ENCODE data around the gene PLXDC2. TPM values are rescaled to one million over a fixed set of nuclear protein-coding genes. Genes with fewer than 3 reads are reported as not detected.
"Not testable (repeated sequence)": the region's sequence is repeated elsewhere in the genome, so short reads cannot be mapped to it uniquely, and the experiment has no call there.

Gene PLXDC2
- total RNA-seq, 1 experiment from 2014 or later, result 0.69 TPM

DNA sequence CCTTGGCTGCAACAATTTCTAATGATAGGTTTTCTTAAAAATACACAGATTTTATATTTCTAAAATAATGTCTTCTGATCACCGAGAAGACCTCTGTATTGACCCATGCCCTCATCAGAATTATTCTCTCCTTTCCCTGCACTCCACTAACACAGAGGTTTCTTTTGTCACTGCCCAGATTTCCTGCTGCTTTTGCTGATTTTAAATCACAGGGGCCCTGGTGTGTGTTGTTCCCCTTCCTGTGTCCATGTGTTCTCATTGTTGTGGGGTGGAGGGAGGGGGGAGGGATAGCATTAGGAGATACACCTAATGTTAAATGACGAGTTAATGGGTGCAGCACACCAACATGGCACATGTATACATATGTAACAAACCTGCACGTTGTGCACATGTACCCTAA, 375.2 kb downstream of the PLXDC2 start:
- DNase-seq (ENCODE audit: low read depth), result not testable (repeated sequence)

DNA sequence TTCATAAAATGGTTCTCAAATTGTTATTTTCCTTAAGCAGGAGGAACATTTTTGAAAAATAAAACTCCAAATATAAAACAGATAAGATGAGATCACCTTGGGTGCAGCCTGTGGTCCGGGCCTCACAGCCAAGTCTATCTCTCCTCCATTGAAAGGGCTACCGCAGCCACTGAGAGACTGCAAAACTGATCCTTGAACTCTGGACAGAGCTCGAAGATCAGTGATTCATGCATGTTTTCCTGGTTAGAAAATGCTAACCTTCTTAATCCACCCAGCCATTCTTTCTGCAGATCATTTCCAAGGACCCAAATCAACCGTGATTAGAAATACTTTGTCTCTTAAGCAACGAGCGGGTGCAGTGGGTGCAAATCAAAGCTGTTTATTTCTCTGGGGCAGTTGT, 378.8 kb downstream of the PLXDC2 start:
- DNase-seq (ENCODE audit: low read depth), result no peak

DNA sequence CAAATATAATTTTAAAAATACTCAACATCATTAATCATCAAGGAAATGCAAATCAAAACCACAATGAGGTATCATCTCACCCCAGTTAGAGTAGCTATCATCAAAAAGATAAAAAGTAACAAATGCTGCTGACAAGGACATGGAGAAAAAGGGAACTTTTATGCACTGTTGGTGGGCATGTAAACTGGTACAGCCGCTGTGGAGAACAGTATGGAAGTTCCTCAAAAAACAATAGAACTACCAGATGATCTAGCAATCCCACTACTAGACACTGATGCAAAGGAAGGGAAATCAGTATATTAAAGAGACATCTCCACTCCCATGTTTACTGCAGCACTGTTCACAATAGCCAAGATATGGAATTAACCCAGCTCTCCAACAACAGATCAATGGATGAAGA, 384.5 kb downstream of the PLXDC2 start:
- no peak for DNase-seq (ENCODE audit: low read depth)

DNA sequence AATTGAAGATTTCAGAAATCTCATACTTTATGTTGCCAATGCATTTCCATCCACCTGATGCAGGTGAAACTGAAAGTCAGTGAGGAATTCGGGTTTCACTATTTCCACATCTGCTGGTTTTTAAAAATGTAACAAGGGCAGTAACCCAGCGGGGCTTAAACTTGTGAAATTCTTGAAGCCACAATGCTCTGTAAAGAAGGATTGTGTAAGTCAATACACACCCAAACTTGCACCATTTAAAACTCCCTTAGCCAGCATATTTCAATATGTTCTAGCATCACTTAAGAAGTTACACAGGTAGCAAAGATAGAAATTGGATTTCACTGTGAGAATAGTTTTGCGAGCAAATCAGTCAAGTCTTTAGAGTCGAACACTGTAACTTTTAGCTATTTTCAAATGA, 386.1 kb downstream of the PLXDC2 start:
- no peak for DNase-seq (ENCODE audit: low read depth)

DNA sequence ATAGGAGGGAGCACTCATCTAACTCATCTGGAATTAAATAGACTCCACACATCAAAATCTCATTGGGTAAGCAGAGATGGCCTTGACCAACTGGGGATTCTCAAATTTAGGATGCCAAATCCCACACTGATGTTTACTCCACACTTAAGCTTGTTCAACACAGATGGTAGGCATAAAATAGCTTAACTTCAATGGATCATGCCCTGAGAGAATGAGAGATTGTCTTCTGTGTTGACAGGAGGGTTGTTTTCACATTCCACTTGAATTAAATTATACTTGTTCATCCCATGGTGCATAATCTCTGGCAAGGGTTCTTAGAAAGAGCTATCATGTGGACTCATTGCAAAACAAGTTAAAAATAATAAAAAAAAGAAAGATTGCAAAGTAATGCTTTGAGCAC, 391.4 kb downstream of the PLXDC2 start:
- DNase-seq (ENCODE audit: low read depth), result no peak

DNA sequence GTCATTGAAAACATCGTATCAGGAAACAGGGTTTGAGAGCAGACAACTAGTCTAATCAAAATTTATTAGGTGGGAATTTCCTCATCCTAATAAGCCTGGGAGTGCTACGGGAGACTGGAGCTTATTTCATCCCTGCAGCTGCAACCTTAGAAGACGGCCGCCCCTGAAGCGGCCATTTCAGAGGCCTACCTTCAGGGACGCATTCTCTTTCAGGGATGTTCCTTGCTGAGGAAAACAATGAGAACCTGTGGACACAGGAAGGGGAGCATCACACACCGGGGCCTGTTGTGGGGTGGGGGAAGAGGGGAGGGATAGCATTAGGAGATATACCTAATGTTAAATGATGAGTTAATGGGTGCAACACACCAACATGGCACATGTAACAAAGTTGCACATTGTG, 392.9 kb downstream of the PLXDC2 start:
- not testable (repeated sequence) for DNase-seq (ENCODE audit: low read depth)

DNA sequence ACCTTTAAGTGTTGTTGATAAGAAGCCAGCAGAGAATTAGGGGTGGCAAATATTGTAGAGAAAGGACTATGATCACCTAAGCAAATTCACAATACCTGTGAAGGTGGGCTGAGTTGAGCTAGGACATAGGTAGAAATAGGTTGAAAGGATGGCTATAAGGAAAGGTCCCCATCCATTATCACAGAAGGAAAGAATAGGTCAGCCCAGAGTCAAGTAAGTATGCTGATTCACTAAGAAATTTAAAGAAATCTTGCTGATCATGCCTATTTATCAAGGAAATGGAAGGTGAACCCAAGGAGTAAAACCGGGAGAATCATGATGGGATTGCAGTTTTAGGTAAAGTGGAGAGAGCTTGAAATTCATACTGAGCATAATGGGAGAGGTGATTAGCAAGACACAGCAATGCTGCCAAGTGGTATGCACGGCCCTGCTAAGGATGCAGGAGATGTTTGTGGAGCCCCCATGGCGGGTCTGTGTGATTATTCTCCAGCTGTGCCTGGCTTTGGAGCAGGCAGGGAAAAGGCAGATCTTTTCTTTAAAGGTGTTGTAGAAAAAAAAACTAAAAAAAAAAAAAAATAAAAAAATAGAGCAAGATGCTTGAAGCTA, 399.4 kb downstream of the PLXDC2 start:
- no peak for DNase-seq (ENCODE audit: low read depth)

DNA sequence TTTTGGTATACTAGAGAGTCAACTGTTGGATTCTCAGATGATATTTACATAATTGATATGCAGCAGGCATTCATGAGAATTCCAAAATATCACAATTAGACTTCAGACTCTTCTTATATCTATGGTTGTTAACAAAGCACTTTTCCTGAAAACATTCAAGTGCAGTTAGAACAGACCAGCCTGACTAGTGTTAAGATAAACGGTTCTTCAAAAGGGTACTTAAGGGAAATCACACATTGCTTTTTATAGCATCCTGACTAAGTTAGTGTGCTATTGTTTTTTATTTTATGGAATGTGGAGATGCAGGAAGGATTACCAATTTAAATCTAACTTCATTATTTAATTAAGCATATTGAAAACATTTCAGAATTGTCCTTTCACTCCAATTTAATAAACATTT, 405.1 kb downstream of the PLXDC2 start:
- DNase-seq (ENCODE audit: low read depth), result no peak

DNA sequence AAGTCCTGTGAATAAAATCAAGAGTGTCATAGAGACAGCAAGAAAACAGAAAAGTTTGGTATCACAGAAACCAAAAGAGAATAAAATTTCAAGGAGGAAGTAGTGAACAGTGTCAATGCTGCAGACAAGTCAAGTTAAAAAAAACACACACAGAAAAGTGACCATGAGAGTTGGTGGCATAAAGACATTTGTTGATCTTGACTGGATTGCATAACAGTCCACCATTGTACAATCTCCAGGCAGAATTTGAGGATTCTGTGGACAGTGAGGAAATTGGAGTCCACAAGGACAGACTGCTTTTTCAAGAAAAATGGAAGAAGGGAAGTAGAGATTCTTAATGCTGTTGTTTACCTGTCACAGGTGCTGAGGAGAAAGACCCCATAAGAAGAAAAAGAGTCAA, 412.5 kb downstream of the PLXDC2 start:
- no peak for DNase-seq (ENCODE audit: low read depth)

DNA sequence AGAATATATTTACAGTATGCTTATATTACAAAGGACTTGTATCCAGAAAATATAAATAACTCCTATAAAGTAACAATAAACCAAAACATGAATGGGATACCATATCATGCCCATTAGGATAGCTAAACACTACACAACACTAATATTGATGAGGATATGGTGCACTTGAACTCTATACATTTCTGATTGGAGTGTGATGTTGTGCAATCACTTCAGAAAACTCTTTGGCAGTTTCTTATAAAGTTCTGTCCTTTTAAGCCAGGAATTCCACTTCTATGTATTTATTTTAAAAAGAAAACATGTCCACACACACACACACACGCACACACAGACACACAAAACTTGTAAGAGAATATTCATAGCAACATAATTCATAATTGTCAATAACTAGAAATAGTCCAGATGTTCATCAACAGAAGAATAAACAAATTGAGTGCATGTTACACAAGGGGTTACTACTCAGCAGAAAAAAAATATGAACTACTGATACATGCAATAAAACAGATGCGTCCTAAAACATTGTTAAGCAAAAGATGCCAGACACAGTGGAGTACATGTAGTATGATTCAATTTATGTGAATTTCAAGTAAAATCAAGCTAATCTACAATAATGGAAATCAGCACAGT, 416.0 kb downstream of the PLXDC2 start:
- no peak for DNase-seq (ENCODE audit: low read depth)

DNA sequence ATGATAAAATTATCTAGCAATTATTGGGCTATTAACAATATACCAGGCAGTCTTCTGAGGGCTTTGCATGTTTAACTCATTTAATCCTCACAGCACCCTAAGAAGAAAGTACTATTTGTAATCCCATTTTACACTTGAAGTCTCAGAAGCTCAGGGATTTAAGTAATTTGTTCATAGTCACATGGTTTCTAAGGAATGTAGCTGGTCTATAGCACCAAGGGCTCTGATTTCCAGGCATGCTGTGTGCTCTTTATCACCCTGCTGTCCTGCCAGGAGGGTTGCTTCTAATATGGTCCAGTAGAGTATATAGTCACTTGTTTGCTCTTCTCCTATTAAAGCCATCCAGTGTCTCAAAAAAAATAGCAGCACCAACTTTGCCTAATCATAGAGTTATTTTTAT, 417.2 kb downstream of the PLXDC2 start:
- DNase-seq (ENCODE audit: low read depth), result no peak

DNA sequence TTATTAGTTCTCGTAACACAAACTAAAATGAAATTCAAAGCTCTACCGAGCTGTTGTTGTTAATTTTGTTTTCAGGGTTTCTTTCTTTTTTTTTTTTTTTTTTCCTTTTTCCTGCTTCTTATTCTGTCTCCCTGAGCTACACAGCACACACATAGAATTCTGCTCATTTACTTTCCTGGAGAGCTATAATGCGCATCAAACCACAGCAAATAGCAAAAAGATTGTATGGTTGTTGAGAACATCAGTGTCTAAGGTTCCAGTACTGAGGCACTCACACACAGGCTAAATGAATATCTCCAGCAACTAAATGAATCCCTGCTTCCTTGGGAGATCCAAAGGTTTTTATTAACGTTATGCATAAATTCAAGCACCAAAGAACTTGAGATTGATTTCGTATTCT, 418.3 kb downstream of the PLXDC2 start:
- DNase-seq (ENCODE audit: low read depth), result no peak

DNA sequence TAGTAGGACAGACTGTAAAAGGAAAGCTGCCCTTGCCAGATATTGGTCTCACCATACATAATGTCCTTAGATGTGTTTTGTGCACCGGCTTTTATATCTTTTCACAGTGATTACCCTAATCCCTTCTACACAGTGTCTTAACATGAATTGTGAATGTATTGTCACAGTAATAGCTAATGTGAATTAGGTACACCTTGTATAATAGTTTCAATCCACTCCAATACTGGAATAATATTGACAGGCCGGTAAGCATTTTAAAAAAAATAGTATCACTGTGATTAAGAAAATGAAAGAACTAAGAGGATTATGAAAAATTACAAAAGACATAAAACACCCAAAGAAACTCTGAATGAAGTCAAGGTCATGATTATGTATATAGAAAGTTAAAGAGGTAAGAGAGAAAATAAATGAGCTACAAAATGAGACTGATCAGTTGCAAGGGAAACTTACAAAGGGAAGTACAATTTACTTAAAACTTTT, 420.9 kb downstream of the PLXDC2 start:
- DNase-seq (ENCODE audit: low read depth), result no peak

DNA sequence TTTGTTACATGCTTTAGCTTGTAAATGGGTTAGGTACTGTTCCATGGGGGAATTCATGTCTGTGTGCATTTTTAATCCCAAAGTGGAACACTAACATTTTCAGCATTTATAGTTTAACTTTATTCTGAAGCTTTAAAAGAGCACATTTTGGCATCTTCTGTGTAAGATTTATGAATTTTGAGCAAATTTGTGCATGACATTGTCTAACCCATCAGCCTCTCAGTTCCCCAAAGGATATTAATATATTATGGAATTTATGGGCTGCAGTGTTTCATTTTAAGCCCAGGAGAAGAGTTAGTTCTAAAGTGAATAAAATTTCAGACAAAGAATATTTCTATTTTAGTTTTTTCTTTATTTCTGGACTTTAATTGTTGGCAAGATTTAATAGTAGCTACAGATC, 421.4 kb downstream of the PLXDC2 start:
- no peak for DNase-seq (ENCODE audit: low read depth)

DNA sequence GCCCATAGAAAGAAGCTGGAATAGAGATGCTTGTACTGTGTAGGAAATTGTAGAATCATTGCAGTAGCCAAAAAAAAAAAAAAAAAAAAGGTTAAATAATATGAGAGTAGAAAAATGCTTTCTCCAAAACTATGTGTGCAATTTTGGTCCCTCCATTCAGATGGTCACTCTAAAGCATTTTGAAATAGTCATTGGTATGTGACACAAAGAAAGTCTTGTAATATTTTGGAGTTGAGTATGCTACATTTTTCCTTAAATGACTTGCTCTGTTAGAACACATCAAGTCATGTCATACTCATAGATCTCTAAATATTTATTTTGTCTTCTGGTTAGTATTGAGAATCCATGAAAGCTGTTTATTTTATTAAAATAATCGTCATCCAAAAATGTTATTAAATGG, 424.4 kb downstream of the PLXDC2 start:
- DNase-seq (ENCODE audit: low read depth), result no peak

DNA sequence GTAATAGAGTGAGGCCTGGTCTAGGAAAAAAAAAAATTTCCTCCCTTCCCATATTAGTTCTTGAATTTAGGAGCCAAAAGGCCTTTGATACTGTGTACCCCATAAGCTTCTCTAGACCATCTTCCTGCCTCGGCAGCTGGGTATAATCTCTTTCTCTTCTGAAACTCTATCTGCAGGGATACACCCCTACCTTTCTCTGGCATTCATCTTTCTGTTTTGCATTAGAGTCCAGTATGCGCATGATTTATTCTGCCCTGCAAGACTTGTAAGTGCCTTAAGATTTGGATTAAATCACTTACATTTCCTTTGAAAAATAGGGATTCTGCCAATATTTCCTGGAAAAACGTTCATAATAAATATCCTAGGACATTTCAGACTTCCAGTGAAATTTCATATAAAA, 431.2 kb downstream of the PLXDC2 start:
- no peak for DNase-seq (ENCODE audit: low read depth)

DNA sequence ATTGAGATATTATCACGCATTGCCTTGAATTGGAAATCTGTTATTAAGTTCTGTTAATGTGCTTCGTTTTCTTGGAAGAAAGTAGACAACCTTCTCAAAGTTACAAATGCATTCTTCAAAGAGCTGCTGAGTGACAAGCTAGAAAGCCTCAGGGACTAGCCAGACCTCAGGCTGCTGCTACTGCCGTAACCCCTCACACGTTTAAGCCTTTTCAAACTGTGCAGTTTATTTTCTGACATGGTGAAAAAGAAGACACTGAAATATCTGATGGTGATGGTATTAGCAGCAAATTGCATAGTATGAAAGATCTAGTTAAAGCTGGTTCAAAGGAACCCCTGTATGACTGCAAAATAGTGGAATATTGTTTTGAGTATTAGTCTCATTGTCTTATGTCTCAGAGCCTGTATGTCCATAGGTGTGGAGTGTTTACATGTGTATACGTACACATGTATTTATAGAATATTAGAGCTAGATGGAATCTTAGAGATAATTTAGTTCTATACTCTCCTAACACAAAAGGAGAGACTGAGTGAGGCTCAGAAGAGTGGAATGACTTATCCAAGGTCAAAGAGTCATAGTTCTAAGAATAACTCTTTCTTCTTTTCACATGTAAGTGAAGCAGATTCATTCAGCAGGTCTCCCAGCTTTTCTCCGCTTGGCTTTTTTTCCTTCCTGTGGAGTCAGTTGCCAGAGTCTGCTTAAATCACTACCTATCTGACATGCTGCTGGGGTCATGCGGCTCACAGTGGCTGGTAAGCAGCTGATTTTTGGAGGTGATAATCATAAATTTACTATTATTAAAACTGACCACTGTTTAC, 431.9 kb downstream of the PLXDC2 start:
- no peak for DNase-seq (ENCODE audit: low read depth)

DNA sequence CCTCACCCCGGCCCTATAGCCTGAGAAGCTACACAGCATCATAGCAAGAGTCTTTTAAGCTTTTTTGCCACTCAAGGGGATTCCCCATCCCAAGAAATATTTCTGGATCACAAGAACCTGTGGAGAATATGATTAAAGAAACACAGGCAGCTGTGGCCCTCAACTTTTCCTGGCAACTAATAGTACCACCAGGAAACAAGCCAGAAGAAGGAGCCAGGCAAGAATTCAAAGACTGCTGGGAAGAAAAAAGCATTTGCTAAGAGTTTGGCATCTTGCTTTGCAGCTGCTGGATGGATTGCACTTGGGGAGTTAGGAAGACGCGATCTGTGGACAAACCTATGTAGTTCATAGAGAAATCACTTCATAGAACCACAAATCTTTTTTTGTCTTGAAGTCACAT, 437.8 kb downstream of the PLXDC2 start:
- DNase-seq (ENCODE audit: low read depth), result no peak

DNA sequence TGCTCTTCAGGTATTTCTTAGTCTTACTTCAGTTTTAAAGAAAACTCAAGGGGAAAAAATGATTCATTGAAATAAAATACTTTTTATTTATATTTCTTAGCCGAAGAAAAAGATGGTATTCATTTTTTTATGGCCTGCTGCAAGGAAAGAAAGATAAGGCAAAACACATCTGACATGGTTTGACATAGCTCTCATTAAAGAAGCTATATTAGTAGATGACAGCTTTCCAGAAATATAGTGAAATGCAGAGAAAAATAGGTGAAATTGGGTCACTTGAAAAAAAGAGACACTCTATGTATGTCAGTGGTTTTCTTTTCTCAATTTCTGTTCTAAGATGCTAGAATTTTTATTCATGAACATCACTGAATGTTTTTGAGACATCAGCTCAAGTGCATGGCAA, 438.3 kb downstream of the PLXDC2 start:
- no peak for DNase-seq (ENCODE audit: low read depth)

DNA sequence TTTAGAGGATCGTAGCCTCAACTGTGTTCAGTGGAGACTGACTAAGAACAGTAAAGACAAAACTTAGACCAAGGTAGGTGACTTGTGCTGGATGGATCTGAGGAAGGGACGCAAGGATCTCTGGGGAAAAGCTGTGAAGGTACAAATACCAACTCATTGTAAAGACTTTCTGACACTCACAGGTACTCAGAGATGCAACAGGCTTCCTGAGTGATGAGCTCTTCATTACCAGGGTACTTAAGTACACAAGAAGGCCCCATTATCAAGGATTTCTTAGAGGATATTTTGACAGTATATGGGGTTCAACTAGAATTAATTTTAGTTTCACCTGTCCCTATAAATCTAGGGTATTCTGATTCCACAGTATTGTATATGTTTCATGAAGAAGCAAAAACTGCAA, 440.7 kb downstream of the PLXDC2 start:
- DNase-seq (ENCODE audit: low read depth), result no peak

DNA sequence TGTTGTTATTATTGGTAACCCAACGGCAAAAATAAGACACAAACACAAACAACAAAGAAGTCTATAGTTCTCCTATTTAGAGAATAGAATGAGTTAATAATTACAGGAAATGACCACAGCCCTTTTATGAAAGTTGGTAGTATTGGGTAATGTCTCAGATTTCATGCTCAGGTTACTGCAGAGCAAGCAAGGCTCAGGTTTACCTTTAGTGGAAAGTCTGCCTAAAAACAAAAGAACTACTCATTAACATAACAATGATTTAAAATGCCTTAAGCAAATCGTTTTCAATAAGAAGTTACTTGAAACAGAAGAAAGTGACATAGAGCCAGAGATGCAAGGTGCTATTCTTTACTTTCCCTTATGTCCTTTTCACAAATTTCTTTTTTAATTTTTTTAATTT, 441.2 kb downstream of the PLXDC2 start:
- no peak for DNase-seq (ENCODE audit: low read depth)

DNA sequence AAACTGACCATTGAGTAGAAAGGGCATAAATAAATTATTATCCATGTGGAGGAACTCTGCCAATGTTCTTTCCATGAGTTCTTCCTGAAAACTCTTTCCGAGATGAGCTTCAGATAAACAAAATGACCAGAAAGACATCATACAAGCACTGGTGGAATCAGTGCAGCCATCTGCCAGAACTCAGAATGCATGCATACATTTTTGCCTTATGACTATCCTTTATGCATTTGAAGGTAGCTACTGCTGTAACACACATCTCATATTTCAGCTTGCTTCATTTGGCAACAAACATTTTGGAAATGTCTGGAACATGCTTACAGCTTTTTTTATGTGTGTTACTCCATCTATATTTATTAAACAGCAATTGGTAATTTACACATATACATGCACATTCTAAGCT, 448.9 kb downstream of the PLXDC2 start:
- DNase-seq (ENCODE audit: low read depth), result no peak

DNA sequence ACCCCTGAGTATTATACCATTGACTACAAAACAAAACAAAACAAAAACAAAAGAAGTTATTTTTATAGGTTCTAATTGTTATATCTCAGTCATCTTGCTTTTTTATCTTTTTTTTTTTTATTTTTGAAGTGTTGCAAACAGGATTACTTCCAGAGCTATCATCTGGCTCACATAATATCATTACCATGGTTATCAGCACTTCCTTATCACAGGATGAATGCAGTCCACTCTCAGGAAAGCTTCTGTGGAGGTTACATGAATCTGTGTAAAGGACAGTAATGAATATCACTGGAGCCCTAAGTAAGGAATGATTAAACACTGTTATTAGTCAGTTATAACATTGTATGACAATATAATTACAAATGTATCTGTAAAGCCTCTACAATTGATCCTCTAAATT, 451.5 kb downstream of the PLXDC2 start:
- DNase-seq (ENCODE audit: low read depth), result no peak
